DOHH2 (cell line): Measurements from ENCODE around the gene COL4A2.

Experiments
- H3F3A ChIP-seq: fragments of 200-600 bp; sonication (generic), shearing (Covaris generic); 2 replicates; pipeline ENCODE4 v1.6.0; 2016; ENCODE audit warnings: antibody characterized with exemption, mild to moderate bottlenecking; ENCODE audit not compliant: control insufficient read depth, insufficient read depth
- H3K27ac ChIP-seq: fragments of 200-600 bp; sonication (generic); 2 replicates; pipeline ENCODE4 v1.5.1; 2014; ENCODE audit warnings: low read depth, mild to moderate bottlenecking, low read length, moderate library complexity
- H3K27me3 ChIP-seq: fragments of 200-600 bp; sonication (generic); 2 replicates; pipeline ENCODE4 v1.6.1; 2014; ENCODE audit warnings: mild to moderate bottlenecking, low read length, mixed read lengths; ENCODE audit not compliant: control insufficient read depth
- H3K36me3 ChIP-seq: fragments of 200-600 bp; sonication (generic); 2 replicates; pipeline ENCODE4 v1.6.1; 2014; ENCODE audit warnings: mild to moderate bottlenecking, low read length, moderate library complexity, mixed read lengths; ENCODE audit not compliant: control insufficient read depth
- H3K4me1 ChIP-seq: fragments of 200-600 bp; sonication (generic); 2 replicates; pipeline ENCODE4 v1.6.1; 2014; ENCODE audit warnings: mild to moderate bottlenecking, low read length, mixed read lengths; ENCODE audit not compliant: control insufficient read depth
- H3K4me2 ChIP-seq: fragments of 200-600 bp; sonication (generic); 2 replicates; pipeline ENCODE4 v1.6.0; 2014; ENCODE audit warnings: mild to moderate bottlenecking, low read length, moderate library complexity
- H3K4me3 ChIP-seq: fragments of 200-600 bp; sonication (generic); 2 replicates; pipeline ENCODE4 v1.5.1; 2014; ENCODE audit warnings: mild to moderate bottlenecking, low read length, mixed read lengths
- H3K79me2 ChIP-seq: fragments of 200-600 bp; sonication (generic); 2 replicates; pipeline ENCODE4 v1.6.1; 2014; ENCODE audit warnings: mild to moderate bottlenecking, low read length, mixed read lengths; ENCODE audit not compliant: control insufficient read depth
- H3K9me2 ChIP-seq: fragments of 200-600 bp; sonication (generic); replicated peaks from 2 replicates; pipeline ENCODE4 v1.6.1; 2014; ENCODE audit warnings: mild to moderate bottlenecking, low read length, mixed read lengths; ENCODE audit not compliant: control insufficient read depth
- H3K9me3 ChIP-seq: fragments of 200-600 bp; sonication (generic); 2 replicates; pipeline ENCODE4 v1.6.1; 2014; ENCODE audit warnings: antibody characterized with exemption, low read length, mixed read lengths; ENCODE audit not compliant: control insufficient read depth, insufficient read depth
- H4K20me1 ChIP-seq: fragments of 200-600 bp; sonication (generic); 2 replicates; pipeline ENCODE4 v1.6.0; 2014; ENCODE audit warnings: low read depth, mild to moderate bottlenecking, antibody characterized with exemption, low read length, moderate library complexity; ENCODE audit not compliant: control insufficient read depth, insufficient read depth
- CTCF ChIP-seq: fragments of 200-600 bp; sonication (generic); IDR thresholded peaks from one replicate; pipeline ENCODE4 v1.5.1; 2014; ENCODE audit warnings: antibody characterized with exemption, mild to moderate bottlenecking, low read depth, low read length; ENCODE audit not compliant: poor library complexity, severe bottlenecking
- EZH2phosphoT487 ChIP-seq: fragments of 200-600 bp; sonication (generic); IDR thresholded peaks from 2 replicates; pipeline ENCODE4 v1.6.1; 2017; ENCODE audit warnings: borderline replicate concordance, mild to moderate bottlenecking, antibody characterized with exemption, low read length, moderate library complexity, mixed read lengths

COL4A2 gene

GRCh38 chr13:110326263-110326904 lies 19.3 kb downstream of the COL4A2 start:
- no peak overlapping the region for H3K27ac ChIP-seq
- no peaks in the 10 kb centered on the region for H3K36me3 ChIP-seq
- no peaks in the 10 kb centered on the region for H3K4me1 ChIP-seq
- H3K9me3 ChIP-seq: no peaks in the 10 kb centered on the region
- TF ChIP-seq CTCF: no peak
- no peak for TF ChIP-seq EZH2phosphoT487
- no peak overlapping the region for H3K4me2 ChIP-seq
- no peaks in the 10 kb centered on the region for H3K79me2 ChIP-seq
- H3F3A ChIP-seq: no peaks in the 10 kb centered on the region
- no peaks in the 10 kb centered on the region for H4K20me1 ChIP-seq
- no peaks in the 10 kb centered on the region for H3K9me2 ChIP-seq
- H3K4me3 ChIP-seq: no peak overlapping the region
- no peaks in the 10 kb centered on the region for H3K27me3 ChIP-seq

GRCh38 chr13:110327051-110327721 lies 20.1 kb downstream of the COL4A2 start:
- Histone ChIP-seq H3K9me2 (no peaks in the 10 kb centered on the region), H3K4me2 (no peak overlapping the region), H3K4me1 (no peaks in the 10 kb centered on the region), H3K79me2 (no peaks in the 10 kb centered on the region), H3K27me3 (no peaks in the 10 kb centered on the region), H3K36me3 (no peaks in the 10 kb centered on the region), H3K27ac (no peak overlapping the region), H4K20me1 (no peaks in the 10 kb centered on the region), H3K4me3 (no peak overlapping the region), H3F3A (no peaks in the 10 kb centered on the region), H3K9me3 (no peaks in the 10 kb centered on the region)
- TF ChIP-seq EZH2phosphoT487 (no peak), CTCF (no peak)

GRCh38 chr13:110328573-110328972 lies 21.5 kb downstream of the COL4A2 start:
- Histone ChIP-seq H3K9me3 (no peaks in the 10 kb centered on the region), H3K4me2 (no peak overlapping the region), H4K20me1 (no peaks in the 10 kb centered on the region), H3K4me3 (no peak overlapping the region), H3K27me3 (no peaks in the 10 kb centered on the region), H3K27ac (no peak overlapping the region), H3K9me2 (no peaks in the 10 kb centered on the region), H3K79me2 (no peaks in the 10 kb centered on the region), H3K36me3 (no peaks in the 10 kb centered on the region), H3F3A (no peaks in the 10 kb centered on the region), H3K4me1 (no peaks in the 10 kb centered on the region)
- no peak for TF ChIP-seq EZH2phosphoT487
- TF ChIP-seq CTCF: no peak
